NT2/D1 (cell line): ENCODE results near the gene GGT5.

Experiments
- DNase-seq: peaks from one replicate; pipeline ENCODE4 v3.0.0-alpha.2; 2011; ENCODE audit warnings: low read depth, low spot score
- H3K27me3 ChIP-seq: 2 replicates; pipeline ENCODE4 v1.6.0; 2011; ENCODE audit warnings: mild to moderate bottlenecking; ENCODE audit not compliant: insufficient read length, insufficient read depth
- H3K36me3 ChIP-seq: 2 replicates; pipeline ENCODE4 v1.6.1; 2011; ENCODE audit warnings: mild to moderate bottlenecking, low read length, mixed read lengths; ENCODE audit not compliant: insufficient read depth, insufficient read length
- H3K4me1 ChIP-seq: 2 replicates; pipeline ENCODE4 v1.5.1; 2011; ENCODE audit not compliant: insufficient read depth, insufficient read length
- H3K4me3 ChIP-seq: 2 replicates; pipeline ENCODE4 v1.5.1; 2011; ENCODE audit warnings: low read depth; ENCODE audit not compliant: insufficient read length
- H3K9ac ChIP-seq: 2 replicates; pipeline ENCODE4 v1.6.0; 2011; ENCODE audit warnings: low read depth; ENCODE audit not compliant: insufficient read length
- H3K9me3 ChIP-seq: 2 replicates; pipeline ENCODE4 v1.5.1; 2011; ENCODE audit warnings: mild to moderate bottlenecking, low read length; ENCODE audit not compliant: insufficient read depth
- SUZ12 ChIP-seq: IDR thresholded peaks from 2 replicates; pipeline ENCODE4 v1.6.1; 2011; ENCODE audit not compliant: insufficient read length, insufficient read depth; ENCODE audit errors: extremely low read depth
- YY1 ChIP-seq: IDR thresholded peaks from 2 replicates; pipeline ENCODE4 v1.6.1; 2011; ENCODE audit not compliant: insufficient read length, insufficient read depth
- ZNF274 ChIP-seq: IDR thresholded peaks from 2 replicates; pipeline ENCODE4 v1.6.1; 2011; ENCODE audit warnings: mild to moderate bottlenecking, low read depth, low read length

The GGT5 gene

DNA sequence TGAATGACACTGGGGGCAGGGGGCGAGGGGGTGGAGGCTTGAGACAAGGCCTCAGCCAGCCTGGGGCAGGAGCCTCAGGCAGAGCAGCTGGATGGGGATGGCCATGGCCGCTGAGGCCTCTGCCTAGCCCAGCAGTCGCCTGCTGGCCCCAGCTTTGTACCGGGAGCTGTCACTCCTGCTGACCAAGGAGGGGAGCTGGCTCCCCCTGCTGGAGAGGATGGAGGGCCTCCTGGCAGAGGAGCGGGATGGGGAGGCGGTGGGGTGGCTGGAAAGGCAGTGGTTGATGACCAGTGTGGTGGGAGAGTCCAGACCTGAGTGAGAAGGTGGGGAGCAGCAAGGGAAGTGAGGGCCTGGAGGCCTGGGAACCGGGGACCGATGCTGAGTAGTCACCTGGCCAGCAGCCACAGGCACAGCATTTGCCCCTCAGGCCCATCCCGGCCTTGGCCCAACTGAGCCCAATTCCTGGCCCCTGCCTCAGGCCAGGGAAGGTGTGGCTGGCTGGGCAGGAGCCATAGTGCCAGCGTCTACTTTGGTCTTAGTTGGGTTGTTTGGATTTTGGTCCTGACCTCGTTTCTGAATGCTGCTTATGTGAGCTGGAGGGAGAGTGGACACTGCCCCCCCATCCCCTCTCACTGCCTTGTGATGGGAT is 69.6 kb downstream of the GGT5 start:
- Histone ChIP-seq H3K27me3 (no peaks in the 10 kb centered on the region), H3K9ac (no peak overlapping the region), H3K9me3 (no peaks in the 10 kb centered on the region), H3K4me3 (no peak overlapping the region), H3K36me3 (peaks cover 58% of the 10 kb centered on the region), H3K4me1 (peaks cover 5% of the 10 kb centered on the region)
- TF ChIP-seq ZNF274 (no peak), SUZ12 (no peak), YY1 (no peak)
- DNase-seq, result no peak

DNA sequence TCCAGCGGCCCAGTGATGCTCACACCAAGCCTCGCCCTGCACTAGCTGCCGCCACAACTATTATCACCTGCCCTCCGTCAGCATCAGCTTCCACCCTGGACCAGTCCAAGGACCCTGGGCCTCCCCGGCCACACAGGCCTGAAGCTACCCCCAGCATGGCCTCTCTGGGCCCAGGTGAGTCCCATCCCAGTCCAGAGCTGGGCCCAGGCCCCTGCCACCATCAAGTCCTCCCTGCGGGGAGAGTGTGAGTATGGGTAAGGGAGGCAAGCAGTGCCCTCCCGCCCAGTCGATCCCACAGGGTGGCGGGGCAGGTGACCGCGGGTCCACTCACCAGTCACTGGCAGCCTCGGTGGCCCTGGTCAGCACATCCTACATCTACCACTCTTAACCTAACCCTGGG is 73.1 kb downstream of the GGT5 start:
- no peaks in the 10 kb centered on the region for H3K27me3 ChIP-seq
- no peak for DNase-seq
- no peaks in the 10 kb centered on the region for H3K4me1 ChIP-seq
- H3K36me3 ChIP-seq, result peaks cover 76% of the 10 kb centered on the region
- TF ChIP-seq ZNF274 (no peak), SUZ12 (no peak), YY1 (no peak)
- H3K4me3 ChIP-seq, result no peak overlapping the region
- H3K9me3 ChIP-seq, result no peaks in the 10 kb centered on the region
- H3K9ac ChIP-seq, result no peak overlapping the region

GRCh38 chr22:24170632-24171031 is 74.2 kb downstream of the GGT5 start:
- Histone ChIP-seq H3K9ac (no peak overlapping the region), H3K36me3 (peaks cover 77% of the 10 kb centered on the region)
- no peak for TF ChIP-seq YY1
- TF ChIP-seq SUZ12, result no peak
- no peak for TF ChIP-seq ZNF274

GRCh38 chr22:24170188-24170587 is 74.7 kb downstream of the GGT5 start:
- Histone ChIP-seq H3K4me3 (no peak overlapping the region), H3K27me3 (no peaks in the 10 kb centered on the region), H3K36me3 (peaks cover 81% of the 10 kb centered on the region), H3K9me3 (no peaks in the 10 kb centered on the region), H3K4me1 (no peaks in the 10 kb centered on the region), H3K9ac (no peak overlapping the region)
- TF ChIP-seq SUZ12, result no peak
- no peak for TF ChIP-seq YY1
- no peak for TF ChIP-seq ZNF274
- DNase-seq, result no peak

More at GRCh38 chr22:24170632-24171031, 74.2 kb downstream of the GGT5 start:
- no peaks in the 10 kb centered on the region for H3K4me1 ChIP-seq
- no peaks in the 10 kb centered on the region for H3K9me3 ChIP-seq
- no peaks in the 10 kb centered on the region for H3K27me3 ChIP-seq
- no peak overlapping the region for H3K4me3 ChIP-seq
- no peak for DNase-seq
